CD14-positive monocyte (primary cell): Measurements from ENCODE around the gene PXDN. TPM values are rescaled to one million over a fixed set of nuclear protein-coding genes. Genes with fewer than 3 reads are reported as not detected.

ENCODE experiments used
- DNase-seq, 3 donors: peaks; one replicate each; pipeline ENCODE4 v3.0.0-alpha.2; 2011 to 2022
- H2AFZ ChIP-seq: 2 replicates; pipeline ENCODE4 v1.6.0; 2012; ENCODE audit warnings: mild to moderate bottlenecking, low read depth, low read length, inconsistent platforms; ENCODE audit not compliant: insufficient read depth, poor library complexity, severe bottlenecking
- H3K27ac ChIP-seq, 2 donors: 1 replicate in 1 of 2; 2 replicates in 1 of 2; pipeline ENCODE4 v1.5.1; 2012 to 2013; ENCODE audit warnings: low read length in 2 of 2, control low read depth in 1 of 2, inconsistent platforms in 1 of 2, low read depth in 1 of 2, mild to moderate bottlenecking in 1 of 2
- H3K27me3 ChIP-seq, 2 donors: one replicate each; pipeline versions ENCODE4 v1.6.0 to v1.6.1; 2011 to 2013; ENCODE audit warnings: low read length in 2 of 2; ENCODE audit not compliant: control insufficient read depth in 2 of 2, insufficient read depth in 2 of 2
- H3K36me3 ChIP-seq, 2 donors: replicated peaks in 1 of 2; 1 replicate in 1 of 2; 2 replicates in 1 of 2; pipeline versions ENCODE4 v1.5.1 to v1.6.1; 2012 to 2013; ENCODE audit warnings: low read length in 2 of 2, control low read depth in 1 of 2, inconsistent platforms in 1 of 2, mild to moderate bottlenecking in 1 of 2; ENCODE audit not compliant: insufficient read depth in 2 of 2, control insufficient read depth in 1 of 2
- H3K4me1 ChIP-seq, 2 donors: 1 replicate in 1 of 2; 2 replicates in 1 of 2; pipeline versions ENCODE4 v1.5.1 to v1.6.1; 2012 to 2013; ENCODE audit warnings: low read length in 2 of 2, control low read depth in 1 of 2, inconsistent platforms in 1 of 2, mild to moderate bottlenecking in 1 of 2, moderate library complexity in 1 of 2; ENCODE audit not compliant: insufficient read depth in 2 of 2, control insufficient read depth in 1 of 2
- H3K4me2 ChIP-seq: replicated peaks from 2 replicates; pipeline ENCODE3; 2012; ENCODE audit warnings: low read length, moderate library complexity, mild to moderate bottlenecking; ENCODE audit not compliant: poor library complexity, severe bottlenecking; ENCODE audit errors: extremely low read depth
- H3K4me3 ChIP-seq, 3 experiments: fragments of 200-600 bp in 1 of 3; sonication (generic) in 1 of 3; replicated peaks in 1 of 3; 1 replicate in 2 of 3; 2 replicates in 1 of 3; pipeline ENCODE4 v1.5.1; 2011 to 2013; ENCODE audit warnings: low read length in 3 of 3, mild to moderate bottlenecking in 3 of 3, control low read depth in 2 of 3, low read depth in 2 of 3, inconsistent platforms in 1 of 3, moderate library complexity in 1 of 3
- H3K79me2 ChIP-seq: 2 replicates; pipeline ENCODE4 v1.6.0; 2012; ENCODE audit warnings: mild to moderate bottlenecking, control low read depth, inconsistent platforms, low read length, moderate library complexity; ENCODE audit not compliant: insufficient read depth
- H3K9ac ChIP-seq: 2 replicates; pipeline ENCODE4 v1.6.0; 2017; ENCODE audit warnings: low read length, mild to moderate bottlenecking; ENCODE audit not compliant: insufficient read depth, poor library complexity, severe bottlenecking
- H3K9me3 ChIP-seq, 2 donors: replicated peaks in 1 of 2; 1 replicate in 1 of 2; 2 replicates in 1 of 2; pipeline versions ENCODE4 v1.5.1 to v1.6.1; 2012 to 2013; ENCODE audit warnings: low read length in 2 of 2, control low read depth in 1 of 2; ENCODE audit not compliant: control insufficient read depth in 1 of 2, insufficient read depth in 1 of 2
- H4K20me1 ChIP-seq: 2 replicates; pipeline ENCODE4 v1.6.0; 2012; ENCODE audit warnings: mild to moderate bottlenecking, low read length, control low read depth, moderate library complexity; ENCODE audit not compliant: insufficient read depth
- H3K27ac Mint-ChIP-seq, 7 donors: one replicate each; pipeline ENCODE4 v1.8.0; 2020; ENCODE audit warnings: mild to moderate bottlenecking in 7 of 7, mixed read lengths in 7 of 7, moderate library complexity in 6 of 7, inconsistent platforms in 2 of 7
- H3K27me3 Mint-ChIP-seq, 3 donors: one replicate each; pipeline ENCODE4 v1.8.0; 2021 to 2022; ENCODE audit warnings: low read depth in 3 of 3, mild to moderate bottlenecking in 3 of 3, mixed read lengths in 3 of 3, moderate library complexity in 3 of 3, inconsistent platforms in 1 of 3
- H3K36me3 Mint-ChIP-seq, 2 donors: one replicate each; pipeline ENCODE4 v1.8.0; 2020; ENCODE audit warnings: mixed read lengths in 2 of 2, inconsistent platforms in 1 of 2, mild to moderate bottlenecking in 1 of 2
- H3K4me1 Mint-ChIP-seq: one replicate; pipeline ENCODE4 v1.8.0; 2020; ENCODE audit warnings: mild to moderate bottlenecking, mixed read lengths
- H3K4me3 Mint-ChIP-seq, 2 donors: one replicate each; pipeline ENCODE4 v1.8.0; 2020; ENCODE audit warnings: mild to moderate bottlenecking in 2 of 2, mixed read lengths in 2 of 2, moderate library complexity in 1 of 2
- H3K9me3 Mint-ChIP-seq, 7 donors: one replicate each; pipeline ENCODE4 v1.8.0; 2020 to 2022; ENCODE audit warnings: mixed read lengths in 7 of 7, mild to moderate bottlenecking in 6 of 7, moderate library complexity in 6 of 7, inconsistent platforms in 2 of 7
- CTCF ChIP-seq: fragments of 200-600 bp; IDR thresholded peaks from one replicate; pipeline ENCODE4 v1.8.0; 2022; ENCODE audit warnings: antibody characterized with exemption, mild to moderate bottlenecking
- WGBS: methylation state at CpG from one replicate; pipeline ENCODE4 v1.1.5; 2013; ENCODE audit warnings: missing lambda C conversion rate; ENCODE audit not compliant: insufficient coverage; 5-methylcytosine and 5-hydroxymethylcytosine counted together
- intact Hi-C, 2 donors: fragments of 100-400 bp; cut with micrococcal nuclease; formaldehyde crosslinking; loops; one replicate each; pipeline versions ENCODE4 v1.15.0 to v1.15.1; 2023
- polyA plus RNA-seq, 3 donors: library from polyadenylated mRNA; depleted of rRNA in 1 of 3; unstranded in 2 of 3; stranded (reverse) in 1 of 3; fragments of 300-500 nt in 2 of 3; fragments of >200 nt in 1 of 3; fragmentation: Illumina TruSeq in 2 of 3; gene quantifications; 1 replicate in 2 of 3; 2 replicates in 1 of 3; pipeline ENCODE4 v1.2.3, GENCODE V29; 2012 to 2021

The PXDN gene
- polyA plus RNA-seq, 3 donors = not detected

- Mint-ChIP-seq H3K36me3 (no peaks in the 10 kb centered on the region), H3K4me3 (no peak overlapping the region), H3K9me3 (peaks cover 0 to 5% (median 0%) of the 10 kb centered on the region in 7 donors), H3K4me1 (no peaks in the 10 kb centered on the region), H3K27me3 (peaks cover 1 to 3% (median 3%) of the 10 kb centered on the region in 3 donors), H3K27ac (no peak overlapping the region)
- H3K27me3 ChIP-seq = no peaks in the 10 kb centered on the region
- no peak overlapping the region for H2AFZ ChIP-seq
- no peaks in the 10 kb centered on the region for H4K20me1 ChIP-seq
- H3K4me2 ChIP-seq = no peak overlapping the region
- WGBS = 92% methylated on average over 8 of the region's 11 CpGs
- intact Hi-C loops = no loop called here
- no peak for TF ChIP-seq CTCF
- DNase-seq = no peak
- H3K9me3 ChIP-seq = no peaks in the 10 kb centered on the region
- no peaks in the 10 kb centered on the region for H3K36me3 ChIP-seq
- H3K79me2 ChIP-seq = no peaks in the 10 kb centered on the region
- H3K4me1 ChIP-seq = no peaks in the 10 kb centered on the region
- no peak overlapping the region for H3K27ac ChIP-seq
- no peak overlapping the region for H3K4me3 ChIP-seq
- no peak overlapping the region for H3K9ac ChIP-seq
Observed at GRCh38 chr2:1635823-1636222, 108.5 kb downstream of the PXDN start.

GRCh38 chr2:1634681-1635341, 109.5 kb downstream of the PXDN start:
- H3K27ac Mint-ChIP-seq = no peak overlapping the region
- intact Hi-C loops = no loop called here
- Histone ChIP-seq H4K20me1 (no peaks in the 10 kb centered on the region), H3K4me3 (no peak overlapping the region), H2AFZ (no peak overlapping the region), H3K79me2 (no peaks in the 10 kb centered on the region), H3K27ac (no peak overlapping the region), H3K9ac (no peak overlapping the region), H3K36me3 (no peaks in the 10 kb centered on the region), H3K27me3 (no peaks in the 10 kb centered on the region), H3K4me2 (no peak overlapping the region), H3K9me3 (no peaks in the 10 kb centered on the region), H3K4me1 (no peaks in the 10 kb centered on the region)
- TF ChIP-seq CTCF = no peak
- no peak overlapping the region for H3K4me3 Mint-ChIP-seq
- no peaks in the 10 kb centered on the region for H3K4me1 Mint-ChIP-seq
- 91% methylated on average over 10 of the region's 12 CpGs for WGBS
- peaks cover 0 to 6% (median 0%) of the 10 kb centered on the region in 7 donors for H3K9me3 Mint-ChIP-seq
- H3K36me3 Mint-ChIP-seq = no peaks in the 10 kb centered on the region
- no peak for DNase-seq
- H3K27me3 Mint-ChIP-seq = peaks cover 1 to 5% (median 3%) of the 10 kb centered on the region in 3 donors
